ENCODE measurements around the gene MAPKAPK3. TPM values are rescaled to one million over a fixed set of nuclear protein-coding genes. Genes with fewer than 3 reads are reported as not detected.

The MAPKAPK3 gene
- total RNA-seq, 4 donors from 2014 or later = 25.4 to 54.6 (median 41.0) TPM

GRCh38 chr3:50609763-50610085 lies 7.2 kb upstream of the MAPKAPK3 start:
- TF ChIP-seq, protein P1, sequence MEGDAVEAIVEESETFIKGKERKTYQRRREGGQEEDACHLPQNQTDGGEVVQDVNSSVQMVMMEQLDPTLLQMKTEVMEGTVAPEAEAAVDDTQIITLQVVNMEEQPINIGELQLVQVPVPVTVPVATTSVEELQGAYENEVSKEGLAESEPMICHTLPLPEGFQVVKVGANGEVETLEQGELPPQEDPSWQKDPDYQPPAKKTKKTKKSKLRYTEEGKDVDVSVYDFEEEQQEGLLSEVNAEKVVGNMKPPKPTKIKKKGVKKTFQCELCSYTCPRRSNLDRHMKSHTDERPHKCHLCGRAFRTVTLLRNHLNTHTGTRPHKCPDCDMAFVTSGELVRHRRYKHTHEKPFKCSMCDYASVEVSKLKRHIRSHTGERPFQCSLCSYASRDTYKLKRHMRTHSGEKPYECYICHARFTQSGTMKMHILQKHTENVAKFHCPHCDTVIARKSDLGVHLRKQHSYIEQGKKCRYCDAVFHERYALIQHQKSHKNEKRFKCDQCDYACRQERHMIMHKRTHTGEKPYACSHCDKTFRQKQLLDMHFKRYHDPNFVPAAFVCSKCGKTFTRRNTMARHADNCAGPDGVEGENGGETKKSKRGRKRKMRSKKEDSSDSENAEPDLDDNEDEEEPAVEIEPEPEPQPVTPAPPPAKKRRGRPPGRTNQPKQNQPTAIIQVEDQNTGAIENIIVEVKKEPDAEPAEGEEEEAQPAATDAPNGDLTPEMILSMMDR (IDR thresholded peaks at IDR 0.05) = no peak
- DNase-seq (ENCODE audit: low spot score) (no peak), ATAC-seq (ENCODE audit: low FRiP score) (no peak)

DNA sequence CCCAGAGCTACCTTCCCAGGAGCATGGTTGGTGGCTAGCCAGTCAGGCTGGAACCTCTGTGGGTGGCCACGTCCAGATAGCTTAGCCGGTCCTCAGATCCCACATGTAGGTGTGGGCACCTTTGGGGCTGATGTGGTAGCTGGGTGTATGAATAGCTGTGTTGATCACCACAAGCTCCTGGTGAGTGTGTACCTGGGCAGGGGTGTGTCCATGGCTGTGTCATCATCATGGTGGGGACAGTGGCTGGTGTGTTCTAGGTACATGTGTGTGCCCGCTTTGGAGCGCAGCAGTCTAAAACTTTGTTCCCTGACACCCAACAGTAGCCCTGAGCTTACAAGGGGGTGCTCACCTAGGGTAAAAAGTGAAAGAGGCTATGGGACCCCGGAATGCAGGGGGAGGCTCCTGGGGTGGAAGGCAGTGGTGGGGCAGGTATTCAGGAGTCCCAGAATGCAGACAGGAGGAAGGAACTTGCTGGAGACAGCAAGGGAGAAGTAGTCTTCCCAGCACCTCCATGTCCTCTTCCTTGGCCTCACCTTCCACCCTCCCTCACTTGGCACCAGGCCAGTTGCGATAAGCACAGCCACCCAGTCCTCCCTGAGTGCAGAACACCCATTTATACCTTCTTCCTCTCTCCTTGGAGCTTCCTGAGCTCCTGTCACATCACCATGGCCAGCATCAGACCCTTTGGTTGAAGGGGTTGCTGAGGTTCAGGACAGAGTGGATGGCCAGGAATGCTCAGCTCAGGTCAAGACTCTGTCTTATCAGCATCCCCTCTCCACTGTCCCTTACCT lies 6.6 kb upstream of the MAPKAPK3 start:
- DNase-seq (ENCODE audit: low spot score) (peak; percentile 56), ATAC-seq (ENCODE audit: low FRiP score) (no peak)
- TF ChIP-seq, protein P1 (IDR thresholded peaks at IDR 0.05) = no peak

DNA sequence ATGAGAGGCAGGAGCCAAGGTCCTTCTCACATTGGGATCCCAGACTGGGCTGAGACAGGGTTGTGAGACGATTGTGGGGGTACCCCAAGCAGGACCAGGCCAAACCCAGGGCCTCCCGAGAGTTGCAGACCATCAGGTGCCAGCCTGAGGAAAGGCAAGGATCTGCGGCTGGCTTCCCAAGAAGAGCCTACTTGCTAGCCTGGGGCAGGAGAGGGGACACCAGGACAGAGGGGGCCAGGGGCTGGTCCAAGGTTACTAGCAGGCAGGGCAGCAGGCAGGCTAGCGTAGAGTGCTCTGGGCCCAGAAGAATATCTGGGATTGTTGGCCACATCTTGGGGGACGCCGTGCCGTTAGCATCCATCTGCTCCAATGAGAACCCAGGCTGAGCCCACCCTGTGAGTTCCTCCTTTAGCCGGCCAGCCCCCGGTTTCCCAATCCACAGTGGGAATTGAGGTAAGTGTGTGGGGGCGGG lies 5.9 kb upstream of the MAPKAPK3 start:
- TF ChIP-seq, protein P1 (IDR thresholded peaks at IDR 0.05) = no peak
- DNase-seq (ENCODE audit: low spot score) (no peak), ATAC-seq (ENCODE audit: low FRiP score) (no peak)

DNA sequence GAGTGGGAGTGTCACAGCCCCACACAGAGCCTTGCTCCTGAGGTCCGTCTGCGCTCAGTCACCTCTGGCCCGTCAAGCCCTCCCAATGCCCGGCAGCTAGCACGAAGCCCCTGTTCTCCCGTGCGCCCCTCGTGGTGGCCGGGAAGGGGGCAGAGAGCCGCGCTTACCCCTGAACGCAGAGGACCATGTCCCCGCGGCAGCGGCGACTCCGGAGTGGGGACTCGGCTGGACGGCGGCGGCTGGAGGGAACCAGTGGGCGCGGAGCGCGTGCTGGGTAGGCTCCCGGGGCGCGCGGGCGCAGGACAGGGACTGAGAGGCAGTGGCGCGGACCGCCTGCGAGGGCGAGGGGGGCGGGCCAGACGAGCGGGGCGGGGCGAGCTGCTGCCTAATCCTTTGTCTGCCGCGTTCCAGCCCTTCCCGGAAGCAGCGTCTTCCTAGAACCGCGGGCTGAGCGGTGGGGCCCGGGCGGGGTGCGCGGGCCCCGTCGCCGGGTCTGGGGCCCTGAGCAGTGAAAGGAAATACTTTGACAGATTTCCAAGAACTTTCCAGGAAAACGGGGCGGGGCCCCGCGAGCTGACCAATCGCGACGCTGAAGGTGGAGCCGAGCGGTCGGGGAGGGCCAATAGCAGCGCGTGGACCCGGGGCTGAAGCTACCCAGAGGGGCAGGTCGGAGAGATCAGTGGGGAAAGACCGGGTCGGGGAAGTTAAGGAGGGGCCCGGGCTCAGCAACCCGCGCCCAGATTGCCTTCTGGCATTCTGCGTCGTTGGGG lies 5.3 kb upstream of the MAPKAPK3 start, which contains the start of gene CISH:
TSS of gene CISH (minus strand) at position 311 of the 770 bp plus-strand sequence. CDS start at position 187, 124 bp downstream.
- TF ChIP-seq, protein P1 (IDR thresholded peaks at IDR 0.05) = peak in 1 of 3 donors; percentile 11
- peak; percentile 90 for ATAC-seq (ENCODE audit: low FRiP score)

GRCh38 chr3:50612234-50612882 lies 4.6 kb upstream of the MAPKAPK3 start:
- TF ChIP-seq, protein P1 (IDR thresholded peaks at IDR 0.05) = no peak
- ATAC-seq (ENCODE audit: low FRiP score) (no peak), DNase-seq (ENCODE audit: low spot score) (no peak)

More for the DNA sequence above, 5.3 kb upstream of the MAPKAPK3 start, which contains the start of gene CISH:
- peak; percentile 87 for DNase-seq (ENCODE audit: low spot score)

GRCh38 chr3:50612970-50613846 lies 3.7 kb upstream of the MAPKAPK3 start:
- ATAC-seq (ENCODE audit: low FRiP score) (no peak), DNase-seq (ENCODE audit: low spot score) (no peak)
- TF ChIP-seq, protein P1 (IDR thresholded peaks at IDR 0.05) = no peak
